SH-SY5Y (cell line): ENCODE results near the gene ZDHHC20.

Experiments used
- GATA2 ChIP-seq: IDR thresholded peaks from 2 replicates; pipeline ENCODE4 v1.6.1; 2011; ENCODE audit warnings: mild to moderate bottlenecking, low read depth, low read length
- GATA3 ChIP-seq: IDR thresholded peaks from 2 replicates; pipeline ENCODE4 v1.6.1; 2011; ENCODE audit warnings: low read depth, mild to moderate bottlenecking, low read length, moderate library complexity

- TF ChIP-seq GATA2 (no peak), GATA3 (no peak)
Measured at GRCh38 chr13:21385710-21386109, 73.4 kb downstream of the ZDHHC20 start.
